WTC11 (cell line): Measurements from ENCODE around the gene CNTNAP5. TPM values are rescaled to one million over a fixed set of nuclear protein-coding genes. Genes with fewer than 3 reads are reported as not detected.

Experiments
- ATAC-seq: fragments of 200-7000 bp; cut with Tn5 transposase; 2 replicates; pipeline ENCODE4 v1.10.0; 2021; ENCODE audit warnings: mild to moderate bottlenecking, moderate library complexity
- CTCF ChIA-PET: fragments of 300-600 bp; sonication (Branson Sonifier 250); formaldehyde crosslinking; loops from one replicate; lab custom pipeline; 2021; ENCODE audit warnings: antibody characterized with exemption; lab: Charles Lee
- POLR2A ChIA-PET: fragments of 350-600 bp; sonication (Branson Sonifier 250); formaldehyde crosslinking; loops from one replicate; lab custom pipeline; 2021; ENCODE audit warnings: antibody characterized with exemption; lab: Charles Lee
- DNase-seq: peaks from one replicate; pipeline ENCODE4 v3.0.0; 2021; ENCODE audit warnings: low spot score
- H3K27ac Mint-ChIP-seq: 2 replicates; pipeline ENCODE4 v1.8.0; 2021; ENCODE audit warnings: mixed read lengths
- H3K27me3 Mint-ChIP-seq: 2 replicates; pipeline ENCODE4 v1.8.0; 2021; ENCODE audit warnings: low read depth, mild to moderate bottlenecking, moderate library complexity, mixed read lengths
- H3K36me3 Mint-ChIP-seq: 2 replicates; pipeline ENCODE4 v1.8.0; 2021; ENCODE audit warnings: mixed read lengths
- H3K4me1 Mint-ChIP-seq: 2 replicates; pipeline ENCODE4 v1.8.0; 2022; ENCODE audit warnings: mixed read lengths
- H3K4me3 Mint-ChIP-seq: 2 replicates; pipeline ENCODE4 v1.8.0; 2021; ENCODE audit warnings: mild to moderate bottlenecking, moderate library complexity, mixed read lengths
- H3K9me3 Mint-ChIP-seq: 2 replicates; pipeline ENCODE4 v1.8.0; 2021; ENCODE audit warnings: mixed read lengths
- AR ChIP-seq: fragments of 250-450 bp; sonication (Bioruptor Pico); IDR thresholded peaks from 2 replicates; pipeline ENCODE4 v1.9.0; 2021; ENCODE audit warnings: mild to moderate bottlenecking
- ATF3 ChIP-seq: sonication (generic); formaldehyde crosslinking; conservative IDR thresholded peaks from 2 replicates; pipeline ENCODE4 v1.8.1; 2022; ENCODE audit warnings: mild to moderate bottlenecking, missing genetic modification reagents
- E2F4 ChIP-seq: sonication (generic); formaldehyde crosslinking; IDR thresholded peaks from 2 replicates; pipeline ENCODE4 v1.8.1; 2022; ENCODE audit warnings: low read depth, mild to moderate bottlenecking, moderate library complexity, missing genetic modification reagents, borderline replicate concordance
- GABPB1 ChIP-seq: sonication (generic); formaldehyde crosslinking; IDR thresholded peaks from 2 replicates; pipeline ENCODE4 v1.8.1; 2023; ENCODE audit warnings: mild to moderate bottlenecking, missing genetic modification reagents
- HMGA2 ChIP-seq: fragments of 250-450 bp; sonication (Bioruptor Pico); IDR thresholded peaks from 2 replicates; pipeline ENCODE4 v1.4.0; 2021; ENCODE audit warnings: mild to moderate bottlenecking, moderate library complexity
- KAT7 ChIP-seq: sonication (generic); formaldehyde crosslinking; IDR thresholded peaks from 2 replicates; pipeline ENCODE4 v1.8.1; 2023; ENCODE audit warnings: missing genetic modification reagents, mild to moderate bottlenecking, borderline replicate concordance
- NR1H2 ChIP-seq: sonication (generic); formaldehyde crosslinking; IDR thresholded peaks from 2 replicates; pipeline ENCODE4 v1.9.0; 2021; ENCODE audit warnings: mild to moderate bottlenecking, moderate library complexity, missing genetic modification reagents
- PRDM15 ChIP-seq: sonication (generic); formaldehyde crosslinking; IDR thresholded peaks from 2 replicates; pipeline ENCODE4 v1.8.0; 2022; ENCODE audit warnings: missing genetic modification reagents
- PREB ChIP-seq: sonication (generic); formaldehyde crosslinking; IDR thresholded peaks from 2 replicates; pipeline ENCODE4 v1.8.1; 2022; ENCODE audit warnings: mild to moderate bottlenecking, missing genetic modification reagents, moderate library complexity, borderline replicate concordance
- RELA ChIP-seq: sonication (generic); formaldehyde crosslinking; IDR thresholded peaks from 2 replicates; pipeline ENCODE4 v1.8.1; 2022; ENCODE audit warnings: missing genetic modification reagents, mild to moderate bottlenecking, borderline replicate concordance
- TEAD1 ChIP-seq: sonication (generic); formaldehyde crosslinking; IDR thresholded peaks from 2 replicates; pipeline ENCODE4 v1.8.0; 2022; ENCODE audit warnings: mild to moderate bottlenecking, missing genetic modification reagents
- TEAD4 ChIP-seq: sonication (generic); formaldehyde crosslinking; IDR thresholded peaks from 2 replicates; pipeline ENCODE4 v1.8.0; 2022; ENCODE audit warnings: mild to moderate bottlenecking, missing genetic modification reagents
- USF1 ChIP-seq: sonication (generic); formaldehyde crosslinking; IDR thresholded peaks from 2 replicates; pipeline ENCODE4 v1.8.0; 2022; ENCODE audit warnings: mild to moderate bottlenecking, missing genetic modification reagents
- ZNF138 ChIP-seq: sonication (generic); formaldehyde crosslinking; conservative IDR thresholded peaks from 2 replicates; pipeline ENCODE4 v1.8.1; 2022; ENCODE audit warnings: mild to moderate bottlenecking, moderate library complexity, missing genetic modification reagents
- ZNF425 ChIP-seq: fragments of 250-450 bp; sonication (Bioruptor Pico); conservative IDR thresholded peaks from 2 replicates; pipeline ENCODE4 v1.9.0; 2021; ENCODE audit warnings: mild to moderate bottlenecking
- ZNF512 ChIP-seq: sonication (generic); formaldehyde crosslinking; IDR thresholded peaks from 2 replicates; pipeline ENCODE4 v1.8.1; 2022; ENCODE audit warnings: missing genetic modification reagents, borderline replicate concordance
- ZSCAN18 ChIP-seq: fragments of 250-450 bp; sonication (Bioruptor Pico); IDR thresholded peaks from 2 replicates; pipeline ENCODE4 v2.1.2; 2022; ENCODE audit warnings: mild to moderate bottlenecking, moderate library complexity
- total RNA-seq: library from RNA; stranded (reverse); gene quantifications from 3 replicates; pipeline ENCODE4 v1.2.3, GENCODE V29; 2021

Gene CNTNAP5
- total RNA-seq, 1 experiment from 2014 or later = 0.22 TPM

GRCh38 chr2:124025171-124025580 is at the start of gene CNTNAP5 (continued):
- peak; percentile 88 for TF ChIP-seq TEAD1 (CRISPR knock-in tag)
- TF ChIP-seq AR (CRISPR knock-in tag) = no peak
- no peak for TF ChIP-seq E2F4 (CRISPR knock-in tag)
- no peak for TF ChIP-seq NR1H2 (CRISPR knock-in tag)
- no peak for TF ChIP-seq KAT7 (CRISPR knock-in tag)
- TF ChIP-seq GABPB1 (CRISPR knock-in tag) = 0 out of 2 replicates have a peak, but pooled peaks have one; percentile 17
- TF ChIP-seq ZNF425 (CRISPR knock-in tag) = no peak
- TF ChIP-seq HMGA2 (CRISPR knock-in tag) = no peak
- peak; percentile 61; the same call in 1 of the 2 replicates for TF ChIP-seq USF1 (CRISPR knock-in tag)
- TF ChIP-seq ZNF138 (CRISPR knock-in tag) = 0 out of 2 replicates have a peak, but pooled peaks have one; percentile 29

GRCh38 chr2:123976054-123976648 is 48.9 kb upstream of the CNTNAP5 start:
- POLR2A ChIA-PET = no interaction called here
- DNase-seq = no peak
- Mint-ChIP-seq H3K9me3 (peaks cover 44% of the 10 kb centered on the region), H3K4me3 (no peak overlapping the region), H3K27me3 (no peaks in the 10 kb centered on the region), H3K36me3 (peaks cover 24% of the 10 kb centered on the region), H3K27ac (no peak overlapping the region), H3K4me1 (no peaks in the 10 kb centered on the region)
- CTCF ChIA-PET = no interaction called here
- ATAC-seq = no peak
- TF ChIP-seq PRDM15 (CRISPR knock-in tag) = no peak
- no peak for TF ChIP-seq PREB (CRISPR knock-in tag)
- no peak for TF ChIP-seq ZSCAN18 (CRISPR knock-in tag)
- TF ChIP-seq ZNF512 (CRISPR knock-in tag) = no peak
- no peak for TF ChIP-seq RELA
- TF ChIP-seq KAT7 (CRISPR knock-in tag) = no peak
- no peak for TF ChIP-seq ATF3 (CRISPR knock-in tag)
- no peak for TF ChIP-seq TEAD4 (CRISPR knock-in tag)
- TF ChIP-seq NR1H2 (CRISPR knock-in tag) = no peak
